Measurements from ENCODE around the gene PTGES.

The PTGES gene

DNA sequence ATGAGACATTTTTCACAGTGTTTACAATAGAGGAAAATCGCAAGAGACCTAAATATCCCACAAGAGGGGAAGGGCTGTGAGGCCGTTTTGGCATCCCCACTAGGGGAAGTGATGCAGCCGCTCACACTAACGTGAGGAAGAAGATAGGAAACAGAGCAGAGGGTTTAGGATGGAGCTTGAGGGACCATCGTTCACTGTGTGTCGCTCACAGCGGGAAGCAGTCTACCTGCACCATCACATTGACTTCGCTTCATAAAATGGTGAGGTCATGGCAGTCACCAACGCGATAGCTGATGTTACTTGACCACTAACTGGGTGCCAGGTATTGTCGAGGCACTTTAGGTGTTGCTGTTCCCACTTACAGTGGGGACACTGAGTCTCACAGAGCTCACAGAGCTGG, 51.8 kb downstream of the PTGES start:
- Histone ChIP-seq H3K79me1 (ENCODE audit: low read length) (peaks cover 8% of the 10 kb centered on the region), H3K27me3 (ENCODE audit: insufficient read depth, low read length) (peaks cover 9% of the 10 kb centered on the region), H3K4me1 (ENCODE audit: control insufficient read depth in 1 of 2, insufficient read depth in 2 of 2, low read length in 2 of 2) (peaks cover 11 to 13% of the 10 kb centered on the region in 2 experiments), H4K8ac (ENCODE audit: low read depth, low read length) (no peak overlapping the region), H4K91ac (ENCODE audit: low read depth, low read length) (no peak overlapping the region), H4K12ac (ENCODE audit: low read depth, low read length) (no peak overlapping the region), H2AK5ac (ENCODE audit: low read length) (no peak overlapping the region), H3K4ac (ENCODE audit: low read depth, low read length) (no peak overlapping the region), H3K14ac (ENCODE audit: low read length) (no peak overlapping the region), H2AFZ (ENCODE audit: insufficient read depth, low read length, poor library complexity) (no peak overlapping the region), H3K9me3 (ENCODE audit: insufficient read depth, low read depth, low read length) (peaks cover 8% of the 10 kb centered on the region), H2BK120ac (ENCODE audit: insufficient read depth, low read length, poor library complexity) (no peak overlapping the region), H3K36me3 (ENCODE audit: control insufficient read depth in 1 of 2, insufficient read depth in 2 of 2, low read length in 2 of 2) (no peaks in the 10 kb centered on the region), H2BK5ac (ENCODE audit: low read depth, low read length, poor library complexity) (no peak overlapping the region), H3K27ac (ENCODE audit: low read depth, low read length) (no peak overlapping the region), H2BK12ac (ENCODE audit: low read length) (no peak overlapping the region), H3K79me2 (ENCODE audit: control insufficient read depth, insufficient read depth, low read length, poor library complexity) (no peaks in the 10 kb centered on the region), H3K18ac (ENCODE audit: low read length) (no peak overlapping the region), H3K9ac (ENCODE audit: low read length) (no peak overlapping the region), H3K4me3 (ENCODE audit: low read depth, low read length) (no peak overlapping the region), H3K4me2 (ENCODE audit: low read length) (no peak overlapping the region), H3K23ac (ENCODE audit: low read length) (no peak overlapping the region)
- DNase-seq: no peak
- WGBS (ENCODE audit: extremely low coverage, insufficient coverage, insufficient read length): no CpG with 5 or more reads among the region's 11 CpGs

DNA sequence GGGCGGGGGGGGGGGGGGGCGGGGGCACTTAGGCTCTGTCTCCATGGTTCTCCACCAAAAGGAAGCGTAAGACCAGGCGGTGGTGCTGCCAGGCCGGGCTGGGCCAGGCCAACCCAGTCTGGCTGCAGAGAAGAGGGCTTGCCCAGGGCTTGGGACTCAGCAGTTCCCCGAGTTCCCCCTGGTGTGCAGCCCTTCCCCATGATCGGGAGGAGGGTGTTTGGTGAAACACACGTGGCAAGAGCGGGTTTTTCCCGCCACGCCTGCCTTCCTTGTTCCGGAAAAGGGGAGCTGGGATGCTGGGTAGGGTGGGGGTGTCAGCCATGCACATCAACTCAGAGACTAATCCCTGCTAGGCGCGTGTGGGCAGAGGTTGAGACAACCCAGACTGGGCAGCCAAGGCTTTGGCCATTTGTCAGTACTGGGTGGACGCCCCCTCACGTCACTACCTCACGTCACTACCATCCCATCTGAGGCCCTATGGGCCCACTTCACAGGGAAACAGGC, 54.5 kb downstream of the PTGES start:
- WGBS (ENCODE audit: extremely low coverage, insufficient coverage, insufficient read length): no CpG with 5 or more reads among the region's 17 CpGs
- Histone ChIP-seq H4K12ac (ENCODE audit: low read depth, low read length) (no peak overlapping the region), H2BK120ac (ENCODE audit: insufficient read depth, low read length, poor library complexity) (no peak overlapping the region), H2BK12ac (ENCODE audit: low read length) (no peak overlapping the region), H3K4me1 (ENCODE audit: control insufficient read depth in 1 of 2, insufficient read depth in 2 of 2, low read length in 2 of 2) (peaks cover 11 to 13% of the 10 kb centered on the region in 2 experiments), H2AFZ (ENCODE audit: insufficient read depth, low read length, poor library complexity) (no peak overlapping the region), H4K8ac (ENCODE audit: low read depth, low read length) (no peak overlapping the region), H3K4me2 (ENCODE audit: low read length) (no peak overlapping the region), H3K36me3 (ENCODE audit: control insufficient read depth in 1 of 2, insufficient read depth in 2 of 2, low read length in 2 of 2) (no peaks in the 10 kb centered on the region), H3K79me2 (ENCODE audit: control insufficient read depth, insufficient read depth, low read length, poor library complexity) (no peaks in the 10 kb centered on the region), H3K14ac (ENCODE audit: low read length) (no peak overlapping the region), H4K91ac (ENCODE audit: low read depth, low read length) (no peak overlapping the region), H2BK5ac (ENCODE audit: low read depth, low read length, poor library complexity) (no peak overlapping the region), H3K9ac (ENCODE audit: low read length) (no peak overlapping the region), H2AK5ac (ENCODE audit: low read length) (no peak overlapping the region), H3K27ac (ENCODE audit: low read depth, low read length) (no peak overlapping the region), H3K9me3 (ENCODE audit: insufficient read depth, low read depth, low read length) (peaks cover 8% of the 10 kb centered on the region), H3K27me3 (ENCODE audit: insufficient read depth, low read length) (peaks cover 9% of the 10 kb centered on the region), H3K79me1 (ENCODE audit: low read length) (peaks cover 8% of the 10 kb centered on the region), H3K18ac (ENCODE audit: low read length) (no peak overlapping the region), H3K4me3 (ENCODE audit: low read depth, low read length) (no peak overlapping the region), H3K4ac (ENCODE audit: low read depth, low read length) (no peak overlapping the region), H3K23ac (ENCODE audit: low read length) (no peak overlapping the region)
- no peak for DNase-seq

DNA sequence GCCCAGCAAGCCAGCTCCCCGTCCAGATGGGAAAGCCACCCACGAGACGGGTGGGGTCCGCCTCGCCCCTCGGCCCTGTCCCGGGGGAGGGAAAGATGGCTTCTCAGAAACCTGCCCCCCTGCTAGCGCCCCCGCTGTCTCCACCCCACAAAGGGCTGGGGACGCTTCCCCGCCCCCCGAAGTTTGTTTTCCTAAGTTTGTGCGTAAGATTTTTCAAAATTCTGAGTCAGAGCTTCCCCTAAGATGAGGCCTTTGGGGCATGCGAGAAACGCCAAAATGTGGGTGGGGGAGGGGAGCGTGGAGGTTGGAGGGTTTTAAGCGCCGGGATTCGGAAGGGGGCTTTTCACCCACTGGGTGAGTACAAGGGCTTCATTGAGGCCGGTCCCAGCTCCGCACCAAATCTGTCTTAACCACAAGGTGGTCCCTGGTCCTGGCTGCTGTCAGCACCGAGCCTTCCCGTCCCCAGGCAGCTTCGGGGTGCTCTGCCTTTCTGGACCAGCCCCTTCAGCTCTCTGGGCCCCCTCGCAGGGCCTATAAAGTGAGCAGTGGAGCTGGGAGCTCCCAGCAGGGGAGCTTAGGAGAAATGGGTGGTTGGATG, 55.1 kb downstream of the PTGES start:
- Histone ChIP-seq H3K23ac (ENCODE audit: low read length) (no peak overlapping the region), H3K9me3 (ENCODE audit: insufficient read depth, low read depth, low read length) (peaks cover 8% of the 10 kb centered on the region), H3K27me3 (ENCODE audit: insufficient read depth, low read length) (peaks cover 9% of the 10 kb centered on the region), H3K18ac (ENCODE audit: low read length) (peak overlapping the region; percentile 52), H4K8ac (ENCODE audit: low read depth, low read length) (peak overlapping the region; percentile 67), H2BK5ac (ENCODE audit: low read depth, low read length, poor library complexity) (no peak overlapping the region), H3K4ac (ENCODE audit: low read depth, low read length) (peak overlapping the region; percentile 41), H3K9ac (ENCODE audit: low read length) (no peak overlapping the region), H3K79me1 (ENCODE audit: low read length) (peaks cover 8% of the 10 kb centered on the region), H4K91ac (ENCODE audit: low read depth, low read length) (peak overlapping the region; percentile 48), H3K36me3 (ENCODE audit: control insufficient read depth in 1 of 2, insufficient read depth in 2 of 2, low read length in 2 of 2) (no peaks in the 10 kb centered on the region), H3K14ac (ENCODE audit: low read length) (no peak overlapping the region), H2BK120ac (ENCODE audit: insufficient read depth, low read length, poor library complexity) (peak overlapping the region; percentile 13), H3K79me2 (ENCODE audit: control insufficient read depth, insufficient read depth, low read length, poor library complexity) (no peaks in the 10 kb centered on the region), H3K4me2 (ENCODE audit: low read length) (peak overlapping the region; percentile 78), H2AFZ (ENCODE audit: insufficient read depth, low read length, poor library complexity) (peak overlapping the region; percentile 72), H2BK12ac (ENCODE audit: low read length) (peak overlapping the region; percentile 76), H3K4me1 (ENCODE audit: control insufficient read depth in 1 of 2, insufficient read depth in 2 of 2, low read length in 2 of 2) (peaks cover 11 to 13% of the 10 kb centered on the region in 2 experiments), H3K27ac (ENCODE audit: low read depth, low read length) (no peak overlapping the region), H2AK5ac (ENCODE audit: low read length) (no peak overlapping the region), H4K12ac (ENCODE audit: low read depth, low read length) (no peak overlapping the region), H3K4me3 (ENCODE audit: low read depth, low read length) (no peak overlapping the region)
- no CpG with 5 or more reads among the region's 25 CpGs for WGBS (ENCODE audit: extremely low coverage, insufficient coverage, insufficient read length)
- DNase-seq: no peak

DNA sequence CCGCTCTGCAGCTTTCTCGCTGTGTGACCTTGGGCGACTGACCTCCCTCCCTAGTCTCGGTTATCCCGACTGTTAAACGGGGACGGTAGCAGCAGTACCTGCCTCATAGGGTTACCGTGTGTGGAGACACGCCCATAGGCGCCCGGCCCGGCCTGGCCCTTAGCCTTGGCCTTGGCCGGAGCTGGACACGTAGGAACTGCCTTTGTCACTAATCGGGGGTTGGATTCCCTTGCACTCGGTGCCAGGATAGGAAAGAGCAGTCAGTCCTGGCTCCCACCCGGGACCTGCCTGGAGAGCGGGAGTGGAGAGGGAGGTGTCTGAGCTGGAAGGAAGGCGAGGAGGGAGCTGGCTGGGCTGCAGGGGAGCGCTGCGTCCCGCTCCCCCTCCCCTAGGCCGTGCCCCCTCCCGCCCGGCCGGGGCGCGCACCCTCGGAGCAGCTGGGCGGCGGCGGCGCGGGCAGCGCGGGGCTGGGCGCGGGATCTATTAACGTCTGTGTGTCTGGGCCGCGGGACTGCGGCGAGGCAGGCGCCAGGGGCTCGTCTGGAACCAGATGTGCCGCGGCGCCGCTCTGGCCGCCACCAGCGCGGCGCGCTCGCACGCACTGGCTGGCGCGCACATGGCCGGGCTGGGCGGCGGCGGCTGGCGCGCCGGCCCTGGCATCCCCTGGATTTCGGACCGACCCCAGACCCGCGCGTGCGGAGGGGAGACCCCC, 55.7 kb downstream of the PTGES start:
- H3K18ac ChIP-seq (ENCODE audit: low read length): peak overlapping the region; percentile 52
- peak overlapping the region; percentile 48 for H4K91ac ChIP-seq (ENCODE audit: low read depth, low read length)
- peak overlapping the region; percentile 78 for H3K4me2 ChIP-seq (ENCODE audit: low read length)
- peak overlapping the region; percentile 33 for H2AK5ac ChIP-seq (ENCODE audit: low read length)
- peaks cover 8% of the 10 kb centered on the region for H3K9me3 ChIP-seq (ENCODE audit: insufficient read depth, low read depth, low read length)
- H2BK5ac ChIP-seq (ENCODE audit: low read depth, low read length, poor library complexity): no peak overlapping the region
- H3K36me3 ChIP-seq (ENCODE audit: control insufficient read depth in 1 of 2, insufficient read depth in 2 of 2, low read length in 2 of 2): no peaks in the 10 kb centered on the region
- H3K79me1 ChIP-seq (ENCODE audit: low read length): peaks cover 8% of the 10 kb centered on the region
- peak overlapping the region; percentile 67 for H4K8ac ChIP-seq (ENCODE audit: low read depth, low read length)
- H3K23ac ChIP-seq (ENCODE audit: low read length): no peak overlapping the region
- peaks cover 9% of the 10 kb centered on the region for H3K27me3 ChIP-seq (ENCODE audit: insufficient read depth, low read length)
- H3K79me2 ChIP-seq (ENCODE audit: control insufficient read depth, insufficient read depth, low read length, poor library complexity): no peaks in the 10 kb centered on the region
- WGBS (ENCODE audit: extremely low coverage, insufficient coverage, insufficient read length): no CpG with 5 or more reads among the region's 71 CpGs
- H3K4me1 ChIP-seq (ENCODE audit: control insufficient read depth in 1 of 2, insufficient read depth in 2 of 2, low read length in 2 of 2): peaks cover 11 to 13% of the 10 kb centered on the region in 2 experiments
- H2AFZ ChIP-seq (ENCODE audit: insufficient read depth, low read length, poor library complexity): peak overlapping the region; percentile 72
- peak overlapping the region; percentile 14 for H4K12ac ChIP-seq (ENCODE audit: low read depth, low read length)
- peak in 1 of 2 donors; percentile 21 for DNase-seq
- H3K4ac ChIP-seq (ENCODE audit: low read depth, low read length): peak overlapping the region; percentile 41
- peak overlapping the region; percentile 18 for H2BK120ac ChIP-seq (ENCODE audit: insufficient read depth, low read length, poor library complexity)
- peak overlapping the region; percentile 34 for H3K14ac ChIP-seq (ENCODE audit: low read length)
- H3K9ac ChIP-seq (ENCODE audit: low read length): no peak overlapping the region
- no peak overlapping the region for H3K27ac ChIP-seq (ENCODE audit: low read depth, low read length)
- H2BK12ac ChIP-seq (ENCODE audit: low read length): peak overlapping the region; percentile 76
- H3K4me3 ChIP-seq (ENCODE audit: low read depth, low read length): peak overlapping the region; percentile 45

Data from trophoblast cell (in vitro differentiated cells and primary cell).